Duodenal mucosa (tissue), 2 donors: ENCODE data around the gene ANKRD11.
A peak's percentile ranks its signal among the peaks of the same experiment; 100 is the strongest.

Experiments used
- H3K27ac ChIP-seq: one replicate; pipeline ENCODE4 v1.7.0; 2013; ENCODE audit warnings: low read depth, low read length
- H3K27me3 ChIP-seq, 2 donors: one replicate each; pipeline ENCODE4 v1.7.0; 2013; ENCODE audit warnings: low read length in 2 of 2, control low read depth in 1 of 2; ENCODE audit not compliant: insufficient read depth in 2 of 2, control insufficient read depth in 1 of 2
- H3K36me3 ChIP-seq, 2 donors: one replicate each; pipeline ENCODE4 v1.7.0; 2013; ENCODE audit warnings: low read length in 2 of 2, control low read depth in 1 of 2; ENCODE audit not compliant: insufficient read depth in 2 of 2, control insufficient read depth in 1 of 2
- H3K4me1 ChIP-seq, 2 donors: one replicate each; pipeline ENCODE4 v1.7.0; 2013; ENCODE audit warnings: low read length in 2 of 2, control low read depth in 1 of 2; ENCODE audit not compliant: insufficient read depth in 2 of 2, control insufficient read depth in 1 of 2
- H3K4me3 ChIP-seq, 2 donors: one replicate each; pipeline ENCODE4 v1.7.0; 2013; ENCODE audit warnings: low read length in 2 of 2, low read depth in 1 of 2
- H3K9ac ChIP-seq, 2 donors: one replicate each; pipeline ENCODE4 v1.7.0; 2013; ENCODE audit warnings: low read length in 2 of 2, low read depth in 1 of 2
- H3K9me3 ChIP-seq, 2 donors: one replicate each; pipeline ENCODE4 v1.7.0; 2013; ENCODE audit warnings: low read length in 2 of 2, control low read depth in 1 of 2; ENCODE audit not compliant: control insufficient read depth in 1 of 2

ANKRD11 gene

GRCh38 chr16:89525146-89525913 lies 35.0 kb upstream of the ANKRD11 start:
- H3K27me3 ChIP-seq: no peaks in the 10 kb centered on the region
- no peak overlapping the region for H3K9ac ChIP-seq
- no peak overlapping the region for H3K4me3 ChIP-seq

GRCh38 chr16:89523680-89524344 lies 33.5 kb upstream of the ANKRD11 start:
- H3K9ac ChIP-seq: no peak overlapping the region
- H3K36me3 ChIP-seq: peaks cover 35 to 90% of the 10 kb centered on the region in 2 donors
- no peak overlapping the region for H3K27ac ChIP-seq

More at GRCh38 chr16:89525146-89525913, 35.0 kb upstream of the ANKRD11 start:
- no peak overlapping the region for H3K27ac ChIP-seq
- no peaks in the 10 kb centered on the region for H3K9me3 ChIP-seq
- no peaks in the 10 kb centered on the region for H3K4me1 ChIP-seq
- H3K36me3 ChIP-seq: peaks cover 39 to 91% of the 10 kb centered on the region in 2 donors

GRCh38 chr16:89522287-89522686 lies 31.9 kb upstream of the ANKRD11 start:
- Histone ChIP-seq H3K27ac (no peak overlapping the region), H3K9ac (no peak overlapping the region), H3K27me3 (no peaks in the 10 kb centered on the region), H3K4me3 (no peak overlapping the region), H3K9me3 (no peaks in the 10 kb centered on the region), H3K36me3 (peaks cover 44 to 96% of the 10 kb centered on the region in 2 donors), H3K4me1 (no peaks in the 10 kb centered on the region)

More at GRCh38 chr16:89523680-89524344, 33.5 kb upstream of the ANKRD11 start:
- Histone ChIP-seq H3K27me3 (no peaks in the 10 kb centered on the region), H3K4me3 (no peak overlapping the region), H3K4me1 (no peaks in the 10 kb centered on the region), H3K9me3 (no peaks in the 10 kb centered on the region)

GRCh38 chr16:89519881-89520280 lies 29.5 kb upstream of the ANKRD11 start:
- H3K9ac ChIP-seq: no peak overlapping the region
- no peak overlapping the region for H3K4me3 ChIP-seq
- H3K4me1 ChIP-seq: no peaks in the 10 kb centered on the region
- peaks cover 29 to 83% of the 10 kb centered on the region in 2 donors for H3K36me3 ChIP-seq
- no peaks in the 10 kb centered on the region for H3K27me3 ChIP-seq
- no peaks in the 10 kb centered on the region for H3K9me3 ChIP-seq
- H3K27ac ChIP-seq: no peak overlapping the region

- no peaks in the 10 kb centered on the region for H3K9me3 ChIP-seq
These were observed 26.8 kb upstream of the ANKRD11 start for GRCh38 chr16:89517128-89517527.

GRCh38 chr16:89512453-89512852 lies 22.1 kb upstream of the ANKRD11 start:
- no peaks in the 10 kb centered on the region for H3K9me3 ChIP-seq
- no peak overlapping the region for H3K27ac ChIP-seq
- H3K4me3 ChIP-seq: no peak overlapping the region
- H3K27me3 ChIP-seq: no peaks in the 10 kb centered on the region
- peaks cover 11 to 49% of the 10 kb centered on the region in 2 donors for H3K36me3 ChIP-seq
- no peak overlapping the region for H3K9ac ChIP-seq
- peaks cover 5 to 14% of the 10 kb centered on the region in 2 donors for H3K4me1 ChIP-seq

More at GRCh38 chr16:89517128-89517527, 26.8 kb upstream of the ANKRD11 start:
- Histone ChIP-seq H3K36me3 (peaks cover 20 to 74% of the 10 kb centered on the region in 2 donors), H3K4me1 (no peaks in the 10 kb centered on the region), H3K27ac (no peak overlapping the region), H3K9ac (no peak overlapping the region), H3K4me3 (no peak overlapping the region), H3K27me3 (no peaks in the 10 kb centered on the region)

GRCh38 chr16:89511374-89511773 lies 21.0 kb upstream of the ANKRD11 start:
- H3K9ac ChIP-seq: no peak overlapping the region
- no peaks in the 10 kb centered on the region for H3K27me3 ChIP-seq
- H3K36me3 ChIP-seq: peaks cover 5 to 41% of the 10 kb centered on the region in 2 donors
- H3K9me3 ChIP-seq: no peaks in the 10 kb centered on the region
- H3K4me3 ChIP-seq: no peak overlapping the region
- peaks cover 12 to 21% of the 10 kb centered on the region in 2 donors for H3K4me1 ChIP-seq
- H3K27ac ChIP-seq: no peak overlapping the region

- H3K27ac ChIP-seq: no peak overlapping the region
- peaks cover 5 to 35% of the 10 kb centered on the region in 2 donors for H3K36me3 ChIP-seq
- H3K27me3 ChIP-seq: no peaks in the 10 kb centered on the region
These were observed 20.2 kb upstream of the ANKRD11 start for GRCh38 chr16:89510526-89510925.

GRCh38 chr16:89507834-89508590 lies 17.7 kb upstream of the ANKRD11 start, which contains the start of gene SPG7:
Gene SPG7 (plus strand): TSS chr16:89508403. CDS start chr16:89508418, 15 bp downstream.
- Histone ChIP-seq H3K27ac (peak within 1 kb of the TSS; percentile 93), H3K9ac (peak within 1 kb of the TSS; percentile 93 to 95), H3K9me3 (no peaks in the 10 kb centered on the region), H3K4me1 (peaks cover 27 to 38% of the 10 kb centered on the region in 2 donors), H3K36me3 (peaks cover 5 to 25% of the 10 kb centered on the region in 2 donors), H3K4me3 (peak within 1 kb of the TSS; percentile 92 to 98), H3K27me3 (no peaks in the 10 kb centered on the region)

More at GRCh38 chr16:89510526-89510925, 20.2 kb upstream of the ANKRD11 start:
- Histone ChIP-seq H3K9ac (no peak overlapping the region), H3K9me3 (no peaks in the 10 kb centered on the region), H3K4me3 (no peak overlapping the region), H3K4me1 (peaks cover 21 to 29% of the 10 kb centered on the region in 2 donors)
